ENCODE data around the gene OR6C76. TPM values are rescaled to one million over a fixed set of nuclear protein-coding genes. Genes with fewer than 3 reads are reported as not detected.
"Not testable (repeated sequence)": the region's sequence is repeated elsewhere in the genome, so short reads cannot be mapped to it uniquely, and the experiment has no call there.

The OR6C76 gene
- polyA plus RNA-seq, 3 donors from 2014 or later, result not detected

GRCh38 chr12:55428331-55429243 is 2.5 kb downstream of the OR6C76 start:
- Mint-ChIP-seq H3K4me3 (no peak overlapping the region), H3K4me1 (no peaks in the 10 kb centered on the region), H3K9me3 (peaks cover 0 to 2% (median 0%) of the 10 kb centered on the region in 6 donors), H3K27me3 (ENCODE audit: low read depth in 3 of 3) (peaks cover 0 to 4% (median 3%) of the 10 kb centered on the region in 3 donors), H3K27ac (no peak overlapping the region), H3K36me3 (no peaks in the 10 kb centered on the region)
- DNase-seq, result no peak

DNA sequence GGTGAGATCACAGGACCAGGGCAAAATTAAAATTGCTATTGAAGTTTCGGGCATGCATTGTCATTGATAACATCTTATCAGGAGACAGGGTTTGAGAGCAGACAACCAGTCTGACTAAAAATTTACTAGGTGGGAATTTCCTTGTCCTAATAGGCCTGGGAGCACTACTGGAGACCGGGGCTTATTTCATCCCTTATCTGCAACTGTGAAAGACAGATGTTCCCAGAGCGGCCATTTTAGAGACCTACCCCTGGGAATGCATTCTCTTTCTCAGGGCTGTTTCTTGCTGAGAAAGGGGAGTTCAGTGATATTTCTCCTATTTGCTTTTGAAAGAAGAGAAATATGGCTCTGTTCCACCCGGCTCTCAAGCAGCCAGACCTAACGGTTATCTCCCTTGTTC is 15.2 kb downstream of the OR6C76 start:
- H3K4me1 Mint-ChIP-seq; DNase-seq; H3K27ac Mint-ChIP-seq; H3K4me3 Mint-ChIP-seq; H3K27me3 Mint-ChIP-seq (ENCODE audit: low read depth in 3 of 3); H3K36me3 Mint-ChIP-seq: not testable (repeated sequence)
- H3K9me3 Mint-ChIP-seq, result peaks cover 6 to 35% (median 20%) of the 10 kb centered on the region in 6 donors

- no peak within 1 kb of the TSS for H3K4me3 Mint-ChIP-seq
- H3K27me3 Mint-ChIP-seq (ENCODE audit: low read depth in 3 of 3), result peaks cover 0 to 12% (median 4%) of the 10 kb centered on the region in 3 donors
- peaks cover 0 to 3% (median 0%) of the 10 kb centered on the region in 3 donors for H3K36me3 Mint-ChIP-seq
- no peaks in the 10 kb centered on the region for H3K4me1 Mint-ChIP-seq
- H3K27ac Mint-ChIP-seq, result no peak within 1 kb of the TSS
- no peak for DNase-seq
- H3K9me3 Mint-ChIP-seq, result peaks cover 6 to 35% (median 19%) of the 10 kb centered on the region in 6 donors
Observed at GRCh38 chr12:55443776-55444175, 17.7 kb downstream of the OR6C76 start, which contains the start of gene OR6C2. Gene OR6C2 (plus strand): TSS chr12:55444076. CDS start chr12:55452214, 8,138 bp downstream.

DNA sequence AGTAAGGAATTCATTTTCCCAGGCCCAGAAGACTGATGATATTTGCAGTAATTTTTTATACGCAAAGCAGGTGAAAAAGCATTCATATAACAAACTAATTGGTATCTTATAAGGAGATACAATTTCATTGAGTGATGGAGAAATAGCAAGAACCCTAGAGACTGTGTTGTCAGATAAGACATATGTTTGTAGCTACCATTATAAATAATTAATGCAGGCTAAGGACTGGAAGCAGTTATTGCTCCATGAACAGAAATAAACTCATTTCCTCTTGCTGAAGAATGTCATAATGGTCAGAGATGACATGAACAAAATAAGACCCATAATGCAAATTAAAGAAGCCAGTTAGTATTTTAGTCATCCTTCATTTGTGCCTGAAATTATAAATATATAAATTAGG is 19.3 kb downstream of the OR6C76 start:
- H3K4me3 Mint-ChIP-seq, result no peak overlapping the region
- no peak overlapping the region for H3K27ac Mint-ChIP-seq
- H3K9me3 Mint-ChIP-seq, result peaks cover 6 to 23% (median 14%) of the 10 kb centered on the region in 6 donors
- peaks cover 0 to 3% (median 0%) of the 10 kb centered on the region in 3 donors for H3K36me3 Mint-ChIP-seq
- no peaks in the 10 kb centered on the region for H3K4me1 Mint-ChIP-seq
- H3K27me3 Mint-ChIP-seq (ENCODE audit: low read depth in 3 of 3), result peaks cover 0 to 12% (median 4%) of the 10 kb centered on the region in 3 donors
- DNase-seq, result no peak

DNA sequence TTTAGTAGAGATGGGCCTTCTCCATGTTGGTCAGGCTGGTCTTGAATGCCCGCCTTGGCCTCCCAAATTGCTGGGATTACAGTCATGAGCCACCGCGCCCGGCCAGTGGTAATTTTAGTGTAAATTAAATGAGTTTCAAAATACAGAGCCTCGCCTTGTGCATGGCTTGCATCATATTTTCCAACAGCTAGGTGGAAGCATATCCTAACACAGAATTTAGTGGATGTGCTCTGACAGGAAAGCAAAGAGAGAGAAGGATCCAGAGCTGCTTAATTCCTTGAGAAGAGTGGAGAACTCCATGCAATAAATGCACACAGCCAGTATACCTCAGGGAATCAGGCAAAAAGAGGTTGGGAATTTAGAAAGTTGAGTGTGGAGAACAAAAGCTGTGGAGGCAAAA is 20.3 kb downstream of the OR6C76 start:
- no peak overlapping the region for H3K27ac Mint-ChIP-seq
- no peaks in the 10 kb centered on the region for H3K4me1 Mint-ChIP-seq
- no peaks in the 10 kb centered on the region for H3K36me3 Mint-ChIP-seq
- no peak overlapping the region for H3K4me3 Mint-ChIP-seq
- no peak for DNase-seq
- H3K9me3 Mint-ChIP-seq, result peaks cover 0 to 13% (median 9%) of the 10 kb centered on the region in 6 donors
- peaks cover 0 to 12% (median 2%) of the 10 kb centered on the region in 3 donors for H3K27me3 Mint-ChIP-seq (ENCODE audit: low read depth in 3 of 3)

GRCh38 chr12:55448825-55449224 is 22.8 kb downstream of the OR6C76 start:
- H3K9me3 Mint-ChIP-seq, result no peaks in the 10 kb centered on the region
- H3K4me1 Mint-ChIP-seq, result no peaks in the 10 kb centered on the region
- DNase-seq, result no peak
- no peak overlapping the region for H3K27ac Mint-ChIP-seq
- no peaks in the 10 kb centered on the region for H3K36me3 Mint-ChIP-seq
- peaks cover 0 to 9% (median 2%) of the 10 kb centered on the region in 3 donors for H3K27me3 Mint-ChIP-seq (ENCODE audit: low read depth in 3 of 3)
- H3K4me3 Mint-ChIP-seq, result no peak overlapping the region

- H3K4me3 Mint-ChIP-seq, H3K9me3 Mint-ChIP-seq, DNase-seq, H3K27ac Mint-ChIP-seq, H3K36me3 Mint-ChIP-seq, H3K4me1 Mint-ChIP-seq: not testable (repeated sequence)
- H3K27me3 Mint-ChIP-seq (ENCODE audit: low read depth in 3 of 3), result peaks cover 0 to 15% (median 6%) of the 10 kb centered on the region in 3 donors
Observed at GRCh38 chr12:55464926-55465325, 38.9 kb downstream of the OR6C76 start.

DNA sequence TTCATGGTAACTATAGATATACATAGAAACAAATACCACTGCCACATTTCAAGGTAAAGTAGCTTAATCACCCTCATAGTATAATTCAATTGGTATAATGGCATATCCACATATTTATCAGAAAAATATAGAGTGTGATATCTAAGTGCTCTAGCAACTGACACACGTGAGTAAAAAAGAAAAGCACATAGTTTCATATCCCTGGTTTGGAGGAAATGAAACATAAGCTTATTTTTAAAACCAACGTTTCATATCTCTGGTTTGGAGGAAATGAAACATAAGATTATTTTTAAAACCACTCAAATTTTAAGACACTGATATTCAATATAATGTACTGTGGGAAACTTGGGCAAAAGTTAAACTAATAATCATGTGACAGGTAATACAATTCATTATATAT is 41.8 kb downstream of the OR6C76 start:
- H3K9me3 Mint-ChIP-seq, result peaks cover 0 to 2% (median 0%) of the 10 kb centered on the region in 6 donors
- DNase-seq, result no peak
- H3K36me3 Mint-ChIP-seq, result no peaks in the 10 kb centered on the region

DNA sequence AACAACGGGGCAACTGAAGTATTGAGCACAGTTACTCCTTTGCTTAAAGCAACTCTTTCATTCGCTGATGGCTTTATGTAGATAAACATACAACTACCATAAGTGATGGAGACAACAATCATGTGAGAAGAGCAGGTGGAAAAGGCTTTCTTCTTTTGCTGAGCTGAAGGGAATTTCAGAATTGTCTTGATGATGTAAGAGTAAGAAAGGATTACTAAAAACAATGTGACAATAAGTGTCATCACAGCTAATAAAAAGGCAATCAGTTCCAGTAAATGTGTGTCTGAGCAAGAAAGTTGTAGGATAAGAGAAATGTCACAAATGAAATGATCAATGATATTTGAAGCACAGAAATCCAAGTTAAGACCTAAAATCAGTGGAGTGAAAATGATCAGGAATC is 43.2 kb downstream of the OR6C76 start:
- H3K27me3 Mint-ChIP-seq (ENCODE audit: low read depth in 3 of 3), result peaks cover 0 to 11% (median 4%) of the 10 kb centered on the region in 3 donors
- H3K4me1 Mint-ChIP-seq, result no peaks in the 10 kb centered on the region
- no peaks in the 10 kb centered on the region for H3K9me3 Mint-ChIP-seq
- DNase-seq, result no peak
- H3K27ac Mint-ChIP-seq, result no peak overlapping the region
- H3K4me3 Mint-ChIP-seq, result no peak overlapping the region
- H3K36me3 Mint-ChIP-seq, result no peaks in the 10 kb centered on the region

More for the DNA sequence above, 41.8 kb downstream of the OR6C76 start:
- Mint-ChIP-seq H3K27me3 (ENCODE audit: low read depth in 3 of 3) (peaks cover 0 to 11% (median 4%) of the 10 kb centered on the region in 3 donors), H3K4me1 (no peaks in the 10 kb centered on the region), H3K27ac (no peak overlapping the region), H3K4me3 (no peak overlapping the region)

DNA sequence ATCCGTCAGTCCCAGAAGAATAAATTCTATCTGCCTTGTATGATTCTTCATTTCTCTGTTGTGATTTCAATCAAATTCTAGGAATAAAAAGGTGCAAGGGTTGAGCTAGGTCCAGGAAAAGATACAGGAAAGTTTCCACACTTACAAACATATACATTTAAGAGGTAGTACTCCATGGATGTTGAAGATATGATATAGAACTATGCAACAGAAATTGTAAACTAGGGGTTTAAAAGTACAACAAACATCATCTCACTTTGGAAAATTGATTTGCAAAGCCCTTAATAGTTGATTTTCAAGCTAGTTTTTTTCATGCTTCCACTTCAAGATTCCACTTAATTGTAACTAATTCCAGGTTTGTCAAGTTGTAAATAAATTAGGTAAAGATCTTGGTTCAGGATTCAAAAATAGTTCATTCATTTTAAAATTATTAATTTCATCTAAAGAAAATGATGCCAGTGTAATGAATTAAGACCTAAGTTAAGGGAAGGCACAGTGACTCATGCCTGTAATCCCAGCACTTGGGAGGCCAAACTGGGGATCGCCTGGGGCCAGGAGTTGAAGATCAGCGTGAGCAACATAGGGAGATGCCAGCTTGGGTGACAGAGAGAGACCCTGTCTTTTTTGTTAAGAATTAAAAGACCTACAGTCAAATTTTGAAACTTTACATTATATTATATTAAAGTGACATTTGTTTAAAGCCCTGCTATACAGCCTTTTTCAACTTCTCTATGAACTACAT is 44.2 kb downstream of the OR6C76 start, which contains the start of gene OR6C70:
Gene OR6C70, minus strand, starts transcription at position 51 of the 742 bp plus-strand sequence. Its CDS starts 0 bp downstream, at position 51.
- peaks cover 0 to 8% (median 0%) of the 10 kb centered on the region in 3 donors for H3K27me3 Mint-ChIP-seq (ENCODE audit: low read depth in 3 of 3)
- H3K9me3 Mint-ChIP-seq, result no peaks in the 10 kb centered on the region
- no peak for DNase-seq
- no peak within 1 kb of the TSS for H3K4me3 Mint-ChIP-seq
- no peaks in the 10 kb centered on the region for H3K4me1 Mint-ChIP-seq
- H3K27ac Mint-ChIP-seq, result no peak within 1 kb of the TSS
- H3K36me3 Mint-ChIP-seq, result no peaks in the 10 kb centered on the region

GRCh38 chr12:55472264-55472663 is 46.2 kb downstream of the OR6C76 start:
- DNase-seq, result no peak
- Mint-ChIP-seq H3K9me3 (no peaks in the 10 kb centered on the region), H3K27me3 (ENCODE audit: low read depth in 3 of 3) (peaks cover 0 to under 1% (median 0%) of the 10 kb centered on the region in 3 donors), H3K4me1 (no peaks in the 10 kb centered on the region), H3K36me3 (no peaks in the 10 kb centered on the region), H3K4me3 (no peak overlapping the region), H3K27ac (no peak overlapping the region)

Data from immature natural killer cell (primary cell).